Neutrophil (primary cell): ENCODE results near the gene WAPL.

ENCODE experiments used
- H3K27ac ChIP-seq: fragments of 200-600 bp; sonication (generic); 2 replicates; pipeline ENCODE4 v1.5.1; 2016; ENCODE audit warnings: mild to moderate bottlenecking, moderate library complexity
- H3K27me3 ChIP-seq: fragments of 200-600 bp; sonication (generic); 2 replicates; pipeline ENCODE4 v1.6.0; 2016; ENCODE audit warnings: mild to moderate bottlenecking
- H3K36me3 ChIP-seq: fragments of 200-600 bp; sonication (generic); 2 replicates; pipeline ENCODE4 v1.5.1; 2017
- H3K4me1 ChIP-seq, 2 experiments: fragments of 200-600 bp in 1 of 2; sonication (generic) in 1 of 2; 1 replicate in 1 of 2; 2 replicates in 1 of 2; pipeline versions ENCODE4 v1.5.1 to v1.6.1; 2013 to 2016; ENCODE audit warnings: low read depth in 1 of 2, low read length in 1 of 2, mild to moderate bottlenecking in 1 of 2, moderate library complexity in 1 of 2; ENCODE audit not compliant: control insufficient read depth in 1 of 2, insufficient read depth in 1 of 2
- H3K4me3 ChIP-seq, 2 experiments: fragments of 200-600 bp in 1 of 2; sonication (generic) in 1 of 2; 1 replicate in 1 of 2; 2 replicates in 1 of 2; pipeline ENCODE4 v1.5.1; 2013 to 2016; ENCODE audit warnings: low read depth in 1 of 2, low read length in 1 of 2, mild to moderate bottlenecking in 1 of 2, moderate library complexity in 1 of 2
- H3K9me3 ChIP-seq: fragments of 200-600 bp; sonication (generic); 2 replicates; pipeline ENCODE4 v1.5.1; 2016
- CTCF ChIP-seq: fragments of 200-600 bp; sonication (generic); IDR thresholded peaks from 2 replicates; pipeline ENCODE4 v1.5.1; 2016; ENCODE audit warnings: antibody characterized with exemption

WAPL gene

GRCh38 chr10:86489960-86490612, 31.5 kb downstream of the WAPL start:
- Histone ChIP-seq H3K27me3 (no peaks in the 10 kb centered on the region), H3K4me3 (no peak overlapping the region), H3K4me1 (no peaks in the 10 kb centered on the region), H3K9me3 (no peaks in the 10 kb centered on the region), H3K27ac (no peak overlapping the region), H3K36me3 (peaks cover 60% of the 10 kb centered on the region)
- TF ChIP-seq CTCF, result no peak

DNA sequence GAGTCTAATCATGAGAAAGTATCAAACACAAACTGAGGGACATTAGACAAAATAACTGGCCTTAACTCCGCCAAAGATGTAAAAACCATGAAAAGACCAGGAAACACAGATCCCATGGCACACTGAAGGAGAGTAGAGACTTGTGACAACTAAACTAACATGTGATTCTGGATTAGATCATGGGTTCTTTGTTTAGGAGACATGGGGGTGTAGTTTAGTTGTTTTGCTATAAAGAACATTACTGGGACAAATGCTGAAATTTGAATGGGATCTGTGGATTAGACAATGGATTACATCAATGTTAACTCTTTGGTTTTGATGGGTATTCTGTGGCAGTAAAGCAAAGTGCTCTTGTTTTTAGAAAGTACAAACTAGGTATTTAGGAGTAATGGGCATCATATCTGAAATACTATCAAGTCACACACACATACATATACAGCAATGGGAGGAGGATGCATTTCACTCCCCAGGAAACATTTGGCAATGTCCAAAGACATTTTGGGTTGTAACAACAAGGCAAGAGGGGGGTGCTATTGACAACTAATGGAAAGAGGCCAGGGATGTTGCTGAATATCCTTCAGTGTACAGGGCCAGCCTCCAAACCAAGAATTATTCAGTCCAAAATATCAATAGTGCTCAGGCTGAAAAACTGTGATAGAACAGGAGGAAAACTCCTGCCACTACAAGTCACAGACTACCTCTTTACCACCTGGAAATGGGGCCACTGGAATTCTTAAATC, 32.4 kb downstream of the WAPL start:
- Histone ChIP-seq H3K27me3 (no peaks in the 10 kb centered on the region), H3K27ac (no peak overlapping the region)
- no peak for TF ChIP-seq CTCF

GRCh38 chr10:86486856-86487255, 34.7 kb downstream of the WAPL start:
- TF ChIP-seq CTCF, result no peak

More for the DNA sequence above, 32.4 kb downstream of the WAPL start:
- Histone ChIP-seq H3K9me3 (no peaks in the 10 kb centered on the region), H3K4me1 (no peaks in the 10 kb centered on the region), H3K36me3 (peaks cover 62% of the 10 kb centered on the region), H3K4me3 (no peak overlapping the region)

GRCh38 chr10:86483664-86484063, 37.9 kb downstream of the WAPL start:
- Histone ChIP-seq H3K4me3 (no peak overlapping the region), H3K36me3 (peaks cover 68% of the 10 kb centered on the region), H3K27me3 (no peaks in the 10 kb centered on the region), H3K27ac (no peak overlapping the region), H3K9me3 (no peaks in the 10 kb centered on the region), H3K4me1 (no peaks in the 10 kb centered on the region)
- TF ChIP-seq CTCF, result no peak

More at GRCh38 chr10:86486856-86487255, 34.7 kb downstream of the WAPL start:
- no peaks in the 10 kb centered on the region for H3K27me3 ChIP-seq
- no peak overlapping the region for H3K27ac ChIP-seq
- H3K4me1 ChIP-seq, result no peaks in the 10 kb centered on the region
- H3K36me3 ChIP-seq, result peaks cover 71% of the 10 kb centered on the region
- H3K4me3 ChIP-seq, result no peak overlapping the region
- H3K9me3 ChIP-seq, result no peaks in the 10 kb centered on the region

GRCh38 chr10:86481761-86482160, 39.8 kb downstream of the WAPL start:
- peaks cover 64% of the 10 kb centered on the region for H3K36me3 ChIP-seq
- H3K4me3 ChIP-seq, result no peak overlapping the region
- H3K27ac ChIP-seq, result no peak overlapping the region
- H3K4me1 ChIP-seq, result no peaks in the 10 kb centered on the region
- no peak for TF ChIP-seq CTCF
- no peaks in the 10 kb centered on the region for H3K9me3 ChIP-seq
- no peaks in the 10 kb centered on the region for H3K27me3 ChIP-seq
